HS-5 (cell line): ENCODE measurements around the gene PCDH15.

Source experiments
- DNase-seq: peaks from one replicate; pipeline ENCODE4 v3.0.0-alpha.2; 2012; ENCODE audit warnings: low read depth

PCDH15 gene

GRCh38 chr10:54708021-54708420, 93.0 kb downstream of the PCDH15 start:
- no peak for DNase-seq

GRCh38 chr10:54702583-54703485, 98.2 kb downstream of the PCDH15 start:
- DNase-seq = no peak

GRCh38 chr10:54691331-54691730, 109.7 kb downstream of the PCDH15 start:
- DNase-seq = no peak

GRCh38 chr10:54682554-54682953, 118.5 kb downstream of the PCDH15 start:
- DNase-seq = no peak

- DNase-seq = no peak
Observed at GRCh38 chr10:54681136-54681535, 119.9 kb downstream of the PCDH15 start.

- no peak for DNase-seq
Observed at GRCh38 chr10:54667136-54667535, 133.9 kb downstream of the PCDH15 start.

- no peak for DNase-seq
Observed at GRCh38 chr10:54666192-54666591, 134.8 kb downstream of the PCDH15 start.

GRCh38 chr10:54665095-54665494, 135.9 kb downstream of the PCDH15 start:
- no peak for DNase-seq

GRCh38 chr10:54660397-54660796, 140.6 kb downstream of the PCDH15 start:
- no peak for DNase-seq

- DNase-seq = no peak
Observed at GRCh38 chr10:54656643-54657042, 144.4 kb downstream of the PCDH15 start.

- DNase-seq = no peak
Observed at GRCh38 chr10:54653518-54653917, 147.5 kb downstream of the PCDH15 start.

- DNase-seq = no peak
Observed at GRCh38 chr10:54650547-54650946, 150.5 kb downstream of the PCDH15 start.

GRCh38 chr10:54622017-54622416, 179.0 kb downstream of the PCDH15 start:
- no peak for DNase-seq

GRCh38 chr10:54620352-54620751, 180.7 kb downstream of the PCDH15 start:
- DNase-seq = no peak

GRCh38 chr10:54614072-54614471, 187.0 kb downstream of the PCDH15 start:
- no peak for DNase-seq

GRCh38 chr10:54613162-54613561, 187.9 kb downstream of the PCDH15 start:
- peak; percentile 14 for DNase-seq

- DNase-seq = no peak
Observed at GRCh38 chr10:54609423-54609822, 191.6 kb downstream of the PCDH15 start.

- DNase-seq = no peak
Observed at GRCh38 chr10:54607983-54608382, 193.0 kb downstream of the PCDH15 start.

GRCh38 chr10:54594289-54594688, 206.7 kb downstream of the PCDH15 start:
- no peak for DNase-seq

GRCh38 chr10:54587971-54588370, 213.1 kb downstream of the PCDH15 start:
- no peak for DNase-seq

- DNase-seq = no peak
Observed at GRCh38 chr10:54585572-54585971, 215.5 kb downstream of the PCDH15 start.

- DNase-seq = no peak
Observed at GRCh38 chr10:54577682-54578081, 223.3 kb downstream of the PCDH15 start.

- DNase-seq = no peak
Observed at GRCh38 chr10:54576541-54576940, 224.5 kb downstream of the PCDH15 start.

- DNase-seq = peak; percentile 54
Observed at GRCh38 chr10:54559498-54559897, 241.5 kb downstream of the PCDH15 start.
